CD4-positive, alpha-beta T cell (primary cell): Measurements from ENCODE around the gene SYT13. TPM values are rescaled to one million over a fixed set of nuclear protein-coding genes. Genes with fewer than 3 reads are reported as not detected.

ENCODE experiments used
- ATAC-seq: fragments of 200-7000 bp; cut with Tn5 transposase; one replicate; pipeline ENCODE4 v1.10.0; 2022; ENCODE audit warnings: mild to moderate bottlenecking; ENCODE audit not compliant: poor library complexity
- CTCF ChIA-PET: fragments of 350-600 bp; sonication (Branson Sonifier 250); formaldehyde crosslinking; loops from one replicate; lab custom pipeline; 2021; ENCODE audit warnings: antibody characterized with exemption, inconsistent platforms; lab: Charles Lee
- POLR2A ChIA-PET: fragments of 350-600 bp; sonication (Branson Sonifier 250); formaldehyde crosslinking; loops from one replicate; lab custom pipeline; 2021; ENCODE audit warnings: antibody characterized with exemption, inconsistent platforms; lab: Charles Lee
- DNase-seq, 14 experiments: peaks; one replicate each; pipeline ENCODE4 v3.0.0-alpha.2; 2013 to 2020; ENCODE audit warnings: mixed read lengths in 2 of 14
- H3K27ac ChIP-seq, 2 donors: one replicate each; pipeline versions ENCODE4 v1.5.1 to v1.7.0; 2013; ENCODE audit warnings: low read length in 2 of 2, low read depth in 1 of 2, mild to moderate bottlenecking in 1 of 2
- H3K27me3 ChIP-seq, 2 experiments: 1 replicate in 1 of 2; 2 replicates in 1 of 2; pipeline versions ENCODE4 v1.6.1 to v1.7.0; 2013; ENCODE audit warnings: low read length in 2 of 2, control low read depth in 1 of 2, mild to moderate bottlenecking in 1 of 2, moderate library complexity in 1 of 2; ENCODE audit not compliant: insufficient read depth in 2 of 2, control insufficient read depth in 1 of 2
- H3K36me3 ChIP-seq: one replicate; pipeline ENCODE4 v1.6.1; 2013; ENCODE audit warnings: low read length, control low read depth; ENCODE audit not compliant: insufficient read depth
- H3K4me1 ChIP-seq: one replicate; pipeline ENCODE4 v1.6.1; 2013; ENCODE audit warnings: low read length, control low read depth; ENCODE audit not compliant: insufficient read depth
- H3K4me3 ChIP-seq: one replicate; pipeline ENCODE4 v1.5.1; 2013; ENCODE audit warnings: mild to moderate bottlenecking, low read length, moderate library complexity
- H3K9me3 ChIP-seq, 2 experiments: 1 replicate in 1 of 2; 2 replicates in 1 of 2; pipeline versions ENCODE4 v1.6.1 to v1.7.0; 2013; ENCODE audit warnings: low read length in 2 of 2, mild to moderate bottlenecking in 2 of 2, control low read depth in 1 of 2, moderate library complexity in 1 of 2; ENCODE audit not compliant: control insufficient read depth in 1 of 2, insufficient read depth in 1 of 2
- H3K27ac Mint-ChIP-seq: one replicate; pipeline ENCODE4 v1.8.0; 2020; ENCODE audit warnings: mixed read lengths
- H3K27me3 Mint-ChIP-seq: one replicate; pipeline ENCODE4 v1.8.0; 2021; ENCODE audit warnings: mixed read lengths
- H3K36me3 Mint-ChIP-seq: one replicate; pipeline ENCODE4 v1.8.0; 2021; ENCODE audit warnings: low read depth, mixed read lengths
- H3K4me1 Mint-ChIP-seq: one replicate; pipeline ENCODE4 v1.8.0; 2021; ENCODE audit warnings: low read depth, mixed read lengths
- H3K4me3 Mint-ChIP-seq: one replicate; pipeline ENCODE4 v1.8.0; 2020; ENCODE audit warnings: mild to moderate bottlenecking, mixed read lengths
- H3K9me3 Mint-ChIP-seq: one replicate; pipeline ENCODE4 v1.8.0; 2020; ENCODE audit warnings: mixed read lengths
- intact Hi-C, 2 experiments: fragments of 100-400 bp; cut with DNase I in 1 of 2; cut with micrococcal nuclease in 1 of 2; formaldehyde crosslinking; loops; one replicate each; pipeline versions ENCODE4 v1.15.1 to v1.9.0; 2023 to 2025; cut with DNase I, micrococcal nuclease
- total RNA-seq, 174 experiments: library from RNA in 2 of 174; stranded (reverse) in 2 of 174; gene quantifications; one replicate each; pipeline ENCODE4 v1.2.3 and lab custom pipeline; 2021 to 2026
- TF ChIP-seq, protein P1 (sequence below): fragments of 200-600 bp; IDR thresholded peaks from one replicate; pipeline ENCODE4 v1.8.0; 2022; ENCODE audit warnings: antibody characterized with exemption, mild to moderate bottlenecking

The SYT13 gene
- total RNA-seq, 2 experiments from 2014 or later = not detected

DNA sequence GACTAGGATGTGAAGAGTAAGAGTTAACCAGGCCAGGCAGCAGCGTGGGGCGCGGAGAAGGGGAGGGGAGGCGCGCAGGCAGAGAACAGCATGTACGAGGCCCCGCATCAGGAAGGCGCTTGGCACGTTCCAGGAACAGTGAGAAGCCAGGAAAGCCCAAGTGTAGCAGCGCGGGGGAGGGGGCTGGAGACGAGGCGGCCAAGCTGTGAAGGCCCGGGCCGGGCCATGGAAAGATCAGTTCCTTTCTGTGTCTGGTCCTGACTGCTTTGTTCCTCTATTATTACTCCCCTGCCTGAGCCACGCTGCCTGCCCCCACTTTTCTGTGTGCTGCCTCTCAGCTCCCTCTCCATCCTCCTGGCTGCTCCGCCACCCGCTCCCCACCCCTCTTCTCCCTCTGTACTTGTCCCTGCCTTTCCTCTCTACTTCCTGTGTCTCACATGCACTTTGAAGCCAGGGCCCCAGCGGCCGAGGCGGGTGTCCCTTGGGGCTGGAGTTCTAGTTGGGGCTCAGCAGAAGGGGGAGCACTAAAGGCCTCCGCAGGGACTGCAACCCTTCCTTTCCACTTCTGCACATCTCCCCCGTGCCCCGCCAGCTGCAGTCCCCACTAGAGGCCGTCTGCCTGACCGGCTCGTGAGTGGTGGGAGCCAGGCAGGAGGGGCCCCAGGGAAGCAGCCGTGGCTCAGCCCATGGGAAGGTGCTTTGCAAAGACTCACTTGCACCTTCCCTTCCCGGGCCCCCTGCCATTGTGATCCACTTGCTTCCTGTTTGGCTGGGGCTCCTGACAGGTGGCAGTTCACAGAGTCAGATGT, 76.0 kb downstream of the SYT13 start:
- no peak overlapping the region for H3K4me3 Mint-ChIP-seq
- ATAC-seq (no peak), DNase-seq (no peak)
- CTCF ChIA-PET = no interaction called here
- H3K4me3 ChIP-seq = no peak overlapping the region
- H3K27ac ChIP-seq = no peak overlapping the region
- intact Hi-C loops = no loop called here
- H3K27me3 Mint-ChIP-seq = no peaks in the 10 kb centered on the region
- no peaks in the 10 kb centered on the region for H3K4me1 ChIP-seq
- H3K27ac Mint-ChIP-seq = no peak overlapping the region
- no peaks in the 10 kb centered on the region for H3K27me3 ChIP-seq
- TF ChIP-seq, protein P1, sequence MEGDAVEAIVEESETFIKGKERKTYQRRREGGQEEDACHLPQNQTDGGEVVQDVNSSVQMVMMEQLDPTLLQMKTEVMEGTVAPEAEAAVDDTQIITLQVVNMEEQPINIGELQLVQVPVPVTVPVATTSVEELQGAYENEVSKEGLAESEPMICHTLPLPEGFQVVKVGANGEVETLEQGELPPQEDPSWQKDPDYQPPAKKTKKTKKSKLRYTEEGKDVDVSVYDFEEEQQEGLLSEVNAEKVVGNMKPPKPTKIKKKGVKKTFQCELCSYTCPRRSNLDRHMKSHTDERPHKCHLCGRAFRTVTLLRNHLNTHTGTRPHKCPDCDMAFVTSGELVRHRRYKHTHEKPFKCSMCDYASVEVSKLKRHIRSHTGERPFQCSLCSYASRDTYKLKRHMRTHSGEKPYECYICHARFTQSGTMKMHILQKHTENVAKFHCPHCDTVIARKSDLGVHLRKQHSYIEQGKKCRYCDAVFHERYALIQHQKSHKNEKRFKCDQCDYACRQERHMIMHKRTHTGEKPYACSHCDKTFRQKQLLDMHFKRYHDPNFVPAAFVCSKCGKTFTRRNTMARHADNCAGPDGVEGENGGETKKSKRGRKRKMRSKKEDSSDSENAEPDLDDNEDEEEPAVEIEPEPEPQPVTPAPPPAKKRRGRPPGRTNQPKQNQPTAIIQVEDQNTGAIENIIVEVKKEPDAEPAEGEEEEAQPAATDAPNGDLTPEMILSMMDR = no peak
- peaks cover 32% of the 10 kb centered on the region for H3K36me3 Mint-ChIP-seq
- H3K36me3 ChIP-seq = peaks cover 2% of the 10 kb centered on the region
- no peaks in the 10 kb centered on the region for H3K9me3 ChIP-seq
- POLR2A ChIA-PET = no interaction called here
- no peaks in the 10 kb centered on the region for H3K4me1 Mint-ChIP-seq
- no peaks in the 10 kb centered on the region for H3K9me3 Mint-ChIP-seq

DNA sequence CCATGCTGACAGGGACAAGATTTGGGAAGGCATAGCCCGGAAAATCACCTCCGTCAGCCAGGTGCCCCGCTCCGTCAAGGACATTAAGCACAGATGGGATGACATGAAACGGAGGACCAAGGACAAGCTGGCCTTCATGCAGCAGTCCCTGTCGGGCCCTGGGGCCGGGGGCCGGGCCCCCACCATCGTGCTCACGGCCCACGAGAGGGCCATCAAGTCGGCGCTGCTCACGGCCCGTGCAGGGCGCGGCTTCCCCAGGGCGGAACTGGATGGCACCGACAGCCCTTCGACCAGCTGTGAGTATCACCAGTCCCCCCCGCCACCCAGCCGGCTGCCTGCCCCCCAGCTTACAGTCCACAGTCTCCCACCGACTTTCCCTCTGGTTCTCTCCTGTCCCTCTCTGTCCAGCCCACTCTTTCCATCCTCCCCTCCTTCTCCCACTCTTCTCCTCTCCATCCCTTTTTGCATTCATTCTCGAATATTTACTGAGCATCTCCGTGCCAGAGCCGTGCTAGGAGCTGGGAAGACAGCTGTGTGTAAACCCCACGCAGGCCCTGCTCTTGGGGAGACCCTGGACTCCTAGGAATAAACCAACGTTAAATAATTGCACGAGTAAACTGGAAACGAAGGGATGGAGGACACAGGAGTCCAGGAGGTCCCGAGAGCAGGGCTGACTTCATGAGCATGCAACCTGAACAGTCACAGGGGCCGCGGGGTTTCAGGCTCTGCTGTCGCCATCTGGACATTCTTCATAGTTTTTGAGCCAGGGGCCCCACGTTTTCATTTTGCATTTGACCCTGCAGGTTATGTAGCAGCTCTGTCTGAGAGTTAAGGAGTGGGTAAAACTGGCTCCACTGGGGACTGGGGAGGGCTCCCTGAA, 76.9 kb downstream of the SYT13 start:
- Mint-ChIP-seq H3K27me3 (no peaks in the 10 kb centered on the region), H3K36me3 (peaks cover 24% of the 10 kb centered on the region), H3K27ac (no peak overlapping the region), H3K4me3 (no peak overlapping the region), H3K4me1 (no peaks in the 10 kb centered on the region), H3K9me3 (no peaks in the 10 kb centered on the region)
- no peaks in the 10 kb centered on the region for H3K27me3 ChIP-seq
- ChIA-PET POLR2A (no interaction called here), CTCF (no interaction called here)
- DNase-seq (no peak), ATAC-seq (no peak)
- TF ChIP-seq, protein P1 = no peak
- H3K36me3 ChIP-seq = peaks cover 2% of the 10 kb centered on the region
- H3K4me3 ChIP-seq = no peak overlapping the region
- no peak overlapping the region for H3K27ac ChIP-seq
- intact Hi-C loops = no loop called here
- H3K9me3 ChIP-seq = no peaks in the 10 kb centered on the region
- no peaks in the 10 kb centered on the region for H3K4me1 ChIP-seq

DNA sequence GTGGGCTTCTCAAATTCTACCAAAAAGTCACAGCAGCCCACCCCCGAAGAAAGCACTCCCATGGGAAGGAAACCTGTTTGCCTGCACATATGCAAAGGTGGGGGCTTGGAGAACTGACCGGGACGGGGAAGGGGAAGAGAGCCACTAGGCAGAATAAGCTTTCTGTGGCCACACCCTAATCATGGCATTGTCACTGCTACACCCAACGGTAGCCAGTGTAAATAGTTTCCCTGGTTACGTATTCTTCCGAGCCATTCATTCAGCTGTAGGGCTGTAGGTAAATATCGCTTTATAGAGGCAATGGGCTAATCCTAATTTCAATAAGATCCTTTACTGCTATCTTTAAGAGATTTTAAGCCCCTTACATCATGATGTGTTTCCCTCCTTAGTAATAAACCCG, 78.0 kb downstream of the SYT13 start:
- Mint-ChIP-seq H3K27me3 (no peaks in the 10 kb centered on the region), H3K27ac (no peak overlapping the region), H3K9me3 (no peaks in the 10 kb centered on the region), H3K36me3 (peaks cover 26% of the 10 kb centered on the region), H3K4me1 (no peaks in the 10 kb centered on the region), H3K4me3 (no peak overlapping the region)
- DNase-seq (no peak), ATAC-seq (no peak)
- Histone ChIP-seq H3K36me3 (peaks cover 2% of the 10 kb centered on the region), H3K4me1 (no peaks in the 10 kb centered on the region), H3K9me3 (no peaks in the 10 kb centered on the region), H3K27me3 (no peaks in the 10 kb centered on the region), H3K27ac (no peak overlapping the region), H3K4me3 (no peak overlapping the region)
- intact Hi-C loops = no loop called here
- ChIA-PET CTCF (no interaction called here), POLR2A (no interaction called here)
- TF ChIP-seq, protein P1 = no peak
